22Rv1 (cell line): Measurements from ENCODE around the gene FAAP100.

ENCODE experiments used
- CTCF ChIP-seq: fragments of 450-650 bp; IDR thresholded peaks from 2 replicates; pipeline ENCODE4 v1.5.1; 2017; ENCODE audit warnings: mild to moderate bottlenecking
- ZFX ChIP-seq: fragments of 450-650 bp; IDR thresholded peaks from 2 replicates; pipeline ENCODE4 v1.6.1; 2017; ENCODE audit warnings: antibody characterized with exemption, borderline replicate concordance

GRCh38 chr17:81499601-81499970 is 52.6 kb downstream of the FAAP100 start:
- TF ChIP-seq CTCF (no peak), ZFX (no peak)
